ENCODE measurements around the gene TUBA1B. TPM values are rescaled to one million over a fixed set of nuclear protein-coding genes. Genes with fewer than 3 reads are reported as not detected.
"Not testable (repeated sequence)": the region's sequence is repeated elsewhere in the genome, so short reads cannot be mapped to it uniquely, and the experiment has no call there.

Gene TUBA1B
- total RNA-seq, 1 experiment from 2014 or later = 793 TPM

DNA sequence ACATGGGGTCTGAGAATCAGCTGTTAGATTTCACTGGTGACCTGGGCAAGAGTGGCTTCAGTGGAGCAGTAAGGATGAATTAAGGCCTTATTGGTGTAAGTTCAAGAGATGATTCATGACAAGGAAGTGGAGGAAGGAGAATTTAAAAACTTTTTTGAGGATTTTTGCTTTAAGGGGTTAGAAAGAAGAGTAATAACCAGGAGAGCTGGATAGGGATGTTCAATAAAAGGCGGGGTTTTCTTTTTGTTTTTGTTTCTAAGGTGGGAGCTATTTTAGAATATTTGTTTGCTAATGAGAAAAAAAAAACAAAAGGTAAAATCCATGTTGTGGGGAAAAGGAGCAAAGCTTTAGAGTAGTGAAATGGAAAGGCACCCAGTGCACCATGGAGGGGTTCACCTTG is 15.2 kb upstream of the TUBA1B start:
- DNase-seq = no peak
- intact Hi-C loops (cut with micrococcal nuclease; ENCODE audit: unreplicated experiment) = no loop called here
- H3K4me3 Mint-ChIP-seq (ENCODE audit: low read depth, unreplicated experiment) = no peak overlapping the region
- CTCF ChIA-PET = no interaction called here
- H3K27ac Mint-ChIP-seq (ENCODE audit: unreplicated experiment) = no peak overlapping the region
- H3K36me3 Mint-ChIP-seq (ENCODE audit: insufficient read depth, unreplicated experiment) = no peaks in the 10 kb centered on the region
- TF ChIP-seq, protein P1, sequence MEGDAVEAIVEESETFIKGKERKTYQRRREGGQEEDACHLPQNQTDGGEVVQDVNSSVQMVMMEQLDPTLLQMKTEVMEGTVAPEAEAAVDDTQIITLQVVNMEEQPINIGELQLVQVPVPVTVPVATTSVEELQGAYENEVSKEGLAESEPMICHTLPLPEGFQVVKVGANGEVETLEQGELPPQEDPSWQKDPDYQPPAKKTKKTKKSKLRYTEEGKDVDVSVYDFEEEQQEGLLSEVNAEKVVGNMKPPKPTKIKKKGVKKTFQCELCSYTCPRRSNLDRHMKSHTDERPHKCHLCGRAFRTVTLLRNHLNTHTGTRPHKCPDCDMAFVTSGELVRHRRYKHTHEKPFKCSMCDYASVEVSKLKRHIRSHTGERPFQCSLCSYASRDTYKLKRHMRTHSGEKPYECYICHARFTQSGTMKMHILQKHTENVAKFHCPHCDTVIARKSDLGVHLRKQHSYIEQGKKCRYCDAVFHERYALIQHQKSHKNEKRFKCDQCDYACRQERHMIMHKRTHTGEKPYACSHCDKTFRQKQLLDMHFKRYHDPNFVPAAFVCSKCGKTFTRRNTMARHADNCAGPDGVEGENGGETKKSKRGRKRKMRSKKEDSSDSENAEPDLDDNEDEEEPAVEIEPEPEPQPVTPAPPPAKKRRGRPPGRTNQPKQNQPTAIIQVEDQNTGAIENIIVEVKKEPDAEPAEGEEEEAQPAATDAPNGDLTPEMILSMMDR (IDR thresholded peaks at IDR 0.05; ENCODE audit: unreplicated experiment) = no peak
- H3K9me3 Mint-ChIP-seq (ENCODE audit: low read depth, unreplicated experiment) = no peaks in the 10 kb centered on the region
- BruUV-seq (replicated peaks) = no TSS peak
- H3K27me3 Mint-ChIP-seq (ENCODE audit: unreplicated experiment) = no peaks in the 10 kb centered on the region
- H3K4me1 Mint-ChIP-seq (ENCODE audit: low read depth, unreplicated experiment) = no peaks in the 10 kb centered on the region

DNA sequence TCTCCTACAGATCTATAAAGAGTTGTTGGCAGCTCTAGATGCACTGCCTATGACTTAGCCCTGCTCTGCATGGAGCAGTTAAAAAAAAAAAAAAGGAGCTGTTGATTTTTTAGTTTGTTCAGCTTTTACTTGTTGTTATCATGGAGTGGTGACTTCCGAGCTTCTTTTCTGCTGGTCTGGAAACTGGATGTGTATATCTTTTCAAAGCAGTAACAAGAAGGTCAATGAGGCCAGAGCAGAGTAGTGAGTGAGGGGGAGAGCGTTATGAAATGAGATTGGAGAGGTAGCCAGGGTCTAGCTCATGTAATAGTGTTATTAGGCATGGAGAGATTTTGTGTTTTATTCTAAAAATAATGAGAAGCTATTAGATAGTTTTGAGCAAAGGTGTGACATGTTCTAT is 13.2 kb upstream of the TUBA1B start:
- CTCF ChIA-PET = no interaction called here
- no peak overlapping the region for H3K4me3 Mint-ChIP-seq (ENCODE audit: low read depth, unreplicated experiment)
- no peaks in the 10 kb centered on the region for H3K4me1 Mint-ChIP-seq (ENCODE audit: low read depth, unreplicated experiment)
- no TSS peak for BruUV-seq (replicated peaks)
- no peak for DNase-seq
- no peaks in the 10 kb centered on the region for H3K36me3 Mint-ChIP-seq (ENCODE audit: insufficient read depth, unreplicated experiment)
- TF ChIP-seq, protein P1 (IDR thresholded peaks at IDR 0.05; ENCODE audit: unreplicated experiment) = no peak
- no peaks in the 10 kb centered on the region for H3K27me3 Mint-ChIP-seq (ENCODE audit: unreplicated experiment)
- intact Hi-C loops (cut with micrococcal nuclease; ENCODE audit: unreplicated experiment) = no loop called here
- H3K27ac Mint-ChIP-seq (ENCODE audit: unreplicated experiment) = no peak overlapping the region
- H3K9me3 Mint-ChIP-seq (ENCODE audit: low read depth, unreplicated experiment) = no peaks in the 10 kb centered on the region

DNA sequence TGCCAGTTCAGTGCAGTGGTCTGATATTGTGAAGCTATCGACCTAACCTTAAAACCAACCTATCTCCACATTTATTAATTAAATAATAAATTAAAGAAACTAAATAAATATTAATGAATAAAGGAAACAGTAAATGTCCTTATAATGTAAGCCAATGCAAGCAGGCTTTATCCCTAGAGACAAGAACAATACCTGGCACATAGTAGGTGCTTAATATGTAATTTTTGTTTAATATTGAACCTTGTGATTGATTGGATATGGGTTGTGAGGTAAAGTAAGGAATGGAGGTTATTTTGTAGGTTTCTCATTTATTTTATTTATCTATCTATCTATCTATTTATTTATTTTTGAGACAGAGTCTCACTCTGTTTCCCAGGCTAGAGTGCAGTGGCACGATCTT is 7.8 kb upstream of the TUBA1B start:
- TF ChIP-seq, protein P1 (IDR thresholded peaks at IDR 0.05; ENCODE audit: unreplicated experiment) = no peak
- no TSS peak for BruUV-seq (replicated peaks)
- Mint-ChIP-seq H3K27ac (ENCODE audit: unreplicated experiment) (no peak overlapping the region), H3K36me3 (ENCODE audit: insufficient read depth, unreplicated experiment) (no peaks in the 10 kb centered on the region), H3K4me1 (ENCODE audit: low read depth, unreplicated experiment) (no peaks in the 10 kb centered on the region), H3K27me3 (ENCODE audit: unreplicated experiment) (no peaks in the 10 kb centered on the region), H3K9me3 (ENCODE audit: low read depth, unreplicated experiment) (no peaks in the 10 kb centered on the region), H3K4me3 (ENCODE audit: low read depth, unreplicated experiment) (no peak overlapping the region)
- CTCF ChIA-PET = no interaction called here
- DNase-seq = no peak
- intact Hi-C loops (cut with micrococcal nuclease; ENCODE audit: unreplicated experiment) = no loop called here

DNA sequence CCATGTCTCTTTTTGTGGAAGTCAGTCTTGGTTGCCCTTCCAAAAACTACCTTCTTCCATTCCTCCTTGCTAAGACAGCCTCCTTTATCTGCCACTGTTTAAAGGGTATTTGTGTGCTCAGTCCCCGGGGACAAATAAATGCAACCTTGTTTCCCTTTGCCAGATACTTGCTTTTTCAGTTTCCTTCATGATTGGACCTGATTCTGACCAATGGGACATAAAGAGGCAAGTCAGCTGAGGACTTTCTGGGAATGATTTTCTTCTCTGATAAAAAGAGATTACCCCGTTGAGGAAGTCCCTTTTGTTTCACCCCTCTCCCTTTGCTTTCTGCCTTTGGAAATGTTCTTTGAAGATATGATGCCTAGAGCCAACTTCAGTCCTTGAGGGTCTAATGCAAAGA is 7.4 kb upstream of the TUBA1B start:
- H3K36me3 Mint-ChIP-seq (ENCODE audit: insufficient read depth, unreplicated experiment) = no peaks in the 10 kb centered on the region
- CTCF ChIA-PET = no interaction called here
- H3K4me3 Mint-ChIP-seq (ENCODE audit: low read depth, unreplicated experiment) = no peak overlapping the region
- intact Hi-C loops (cut with micrococcal nuclease; ENCODE audit: unreplicated experiment) = no loop called here
- H3K9me3 Mint-ChIP-seq (ENCODE audit: low read depth, unreplicated experiment) = no peaks in the 10 kb centered on the region
- TF ChIP-seq, protein P1 (IDR thresholded peaks at IDR 0.05; ENCODE audit: unreplicated experiment) = no peak
- no peak overlapping the region for H3K27ac Mint-ChIP-seq (ENCODE audit: unreplicated experiment)
- no peak for DNase-seq
- H3K4me1 Mint-ChIP-seq (ENCODE audit: low read depth, unreplicated experiment) = no peaks in the 10 kb centered on the region
- H3K27me3 Mint-ChIP-seq (ENCODE audit: unreplicated experiment) = no peaks in the 10 kb centered on the region
- BruUV-seq (replicated peaks) = no TSS peak

DNA sequence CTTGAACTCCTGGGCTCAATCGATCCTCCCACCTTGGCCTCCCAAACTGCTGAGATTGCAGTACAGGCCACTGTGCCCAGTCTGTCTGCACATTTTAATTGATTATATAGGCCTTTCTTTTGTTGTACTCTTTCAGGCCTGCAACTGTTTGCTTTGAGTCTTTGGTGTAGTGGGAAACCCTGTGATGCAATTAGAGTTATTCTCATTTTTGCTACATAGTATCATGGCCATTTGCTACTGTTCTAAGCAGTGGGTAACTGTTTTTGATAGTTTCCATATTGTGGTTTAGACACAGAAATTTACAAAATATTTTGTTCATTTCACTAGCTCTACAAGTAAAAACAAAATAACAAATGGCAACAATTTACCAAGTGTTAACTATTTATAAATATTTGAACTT is 6.3 kb upstream of the TUBA1B start:
- Mint-ChIP-seq H3K27me3 (ENCODE audit: unreplicated experiment) (no peaks in the 10 kb centered on the region), H3K27ac (ENCODE audit: unreplicated experiment) (no peak overlapping the region), H3K4me1 (ENCODE audit: low read depth, unreplicated experiment) (no peaks in the 10 kb centered on the region), H3K36me3 (ENCODE audit: insufficient read depth, unreplicated experiment) (no peaks in the 10 kb centered on the region), H3K4me3 (ENCODE audit: low read depth, unreplicated experiment) (no peak overlapping the region), H3K9me3 (ENCODE audit: low read depth, unreplicated experiment) (no peaks in the 10 kb centered on the region)
- no peak for DNase-seq
- TF ChIP-seq, protein P1 (IDR thresholded peaks at IDR 0.05; ENCODE audit: unreplicated experiment) = no peak
- intact Hi-C loops (cut with micrococcal nuclease; ENCODE audit: unreplicated experiment) = no loop called here
- CTCF ChIA-PET = no interaction called here
- no TSS peak for BruUV-seq (replicated peaks)

DNA sequence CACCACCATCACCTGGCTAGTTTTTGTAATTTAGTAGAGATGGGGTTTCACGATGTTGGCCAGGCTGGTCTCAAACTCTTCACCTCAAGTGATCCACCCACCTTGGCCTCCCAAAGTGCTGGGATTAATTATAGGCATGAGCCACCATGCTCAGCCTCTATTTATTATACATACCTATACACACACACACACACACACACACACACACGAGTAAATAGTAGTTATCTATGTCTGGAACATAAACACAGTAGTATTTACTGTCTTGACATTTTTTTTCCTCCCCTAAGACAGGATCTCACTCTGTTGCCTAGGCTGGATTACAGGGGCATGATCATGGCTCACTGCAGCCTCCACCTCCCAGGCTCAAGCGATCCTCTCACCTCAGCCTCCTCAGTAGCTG is 5.8 kb upstream of the TUBA1B start:
- DNase-seq; H3K36me3 Mint-ChIP-seq (ENCODE audit: insufficient read depth, unreplicated experiment); H3K4me3 Mint-ChIP-seq (ENCODE audit: low read depth, unreplicated experiment); H3K27me3 Mint-ChIP-seq (ENCODE audit: unreplicated experiment); H3K4me1 Mint-ChIP-seq (ENCODE audit: low read depth, unreplicated experiment); H3K27ac Mint-ChIP-seq (ENCODE audit: unreplicated experiment); BruUV-seq (replicated peaks); intact Hi-C loops (cut with micrococcal nuclease; ENCODE audit: unreplicated experiment); CTCF ChIA-PET; H3K9me3 Mint-ChIP-seq (ENCODE audit: low read depth, unreplicated experiment): not testable (repeated sequence)
